ENCODE data around the gene PNKD.

- TF ChIP-seq CTCF (IDR thresholded peaks at IDR 0.05; ENCODE audit: control extremely low read depth in 1 of 3, insufficient read depth in 1 of 3, low read depth in 1 of 3, low read length in 3 of 3) (no peak), EP300 (IDR thresholded peaks at IDR 0.05; ENCODE audit: borderline replicate concordance in 1 of 2, low read depth in 2 of 2, low read length in 2 of 2) (no peak), SUZ12 (IDR thresholded peaks at IDR 0.05; ENCODE audit: low read length) (no peak), NRF1 (IDR thresholded peaks at IDR 0.05; ENCODE audit: low read depth, low read length) (no peak), CEBPB (IDR thresholded peaks at IDR 0.05; ENCODE audit: low read depth, low read length) (no peak), SIX5 (IDR thresholded peaks at IDR 0.05; ENCODE audit: low read depth, low read length) (no peak)
These were observed 97.8 kb downstream of the PNKD start for GRCh38 chr2:218368150-218368528.
